PC-3 (cell line): ENCODE measurements around the gene RPN1.

Source experiments
- CTCF ChIP-seq: fragments of 300-600 bp; sonication (generic); conservative IDR thresholded peaks from 2 replicates; pipeline ENCODE4 v1.5.1; 2017; ENCODE audit warnings: antibody characterized with exemption, low read depth, mild to moderate bottlenecking, low read length
- EZH2 ChIP-seq: fragments of 300-600 bp; sonication (generic); IDR thresholded peaks from one replicate; pipeline ENCODE4 v1.6.1; 2017; ENCODE audit warnings: antibody characterized with exemption, mild to moderate bottlenecking, low read length; ENCODE audit not compliant: unreplicated experiment

DNA sequence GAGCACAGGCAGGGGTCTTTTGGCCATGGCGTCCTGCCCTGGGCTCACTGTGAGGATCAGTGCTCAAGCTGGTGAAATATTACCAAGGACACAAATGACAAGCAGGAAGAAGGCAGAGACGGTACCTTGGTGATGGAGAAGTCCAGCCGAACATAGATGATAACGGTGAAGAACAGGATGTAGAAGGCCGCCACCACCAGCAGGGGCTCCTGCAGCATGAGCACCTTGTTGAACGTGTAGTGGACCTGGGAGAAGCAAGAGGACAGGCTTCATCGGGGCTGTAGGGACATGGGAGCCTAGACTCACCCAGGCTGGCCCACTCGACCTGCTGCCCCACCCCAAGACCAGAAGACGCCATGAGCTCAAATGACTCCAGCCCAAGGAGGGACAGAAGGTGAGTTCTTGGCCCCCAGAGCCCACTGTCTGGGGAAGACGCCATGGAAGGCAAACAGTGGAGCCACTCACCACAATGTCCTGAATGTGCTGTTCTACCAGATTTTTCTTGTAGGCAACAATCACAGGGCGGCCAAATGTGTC is 25.1 kb downstream of the RPN1 start:
- TF ChIP-seq CTCF (no peak), EZH2 (no peak)
